ENCODE data around the gene PDE6C. TPM values are rescaled to one million over a fixed set of nuclear protein-coding genes. Genes with fewer than 3 reads are reported as not detected.

The PDE6C gene
- total RNA-seq, 4 donors from 2014 or later = not detected

GRCh38 chr10:93579089-93579488, 33.2 kb upstream of the PDE6C start:
- H3K4me3 ChIP-seq (ENCODE audit: low read depth, poor library complexity, severe bottlenecking) = no peak overlapping the region
- intact Hi-C loops (cut with DNase I; ENCODE audit: low total_unique reads) = no loop called here
- WGBS, 2 donors = 61 to 72% methylated on average over 7 of the region's 7 CpGs
- TF ChIP-seq POLR2A (IDR thresholded peaks at IDR 0.05) (no peak), CTCF (IDR thresholded peaks at IDR 0.05) (no peak)
- no peak for DNase-seq (ENCODE audit: low spot score in 2 of 2)

- DNase-seq (ENCODE audit: low spot score in 2 of 2) = no peak
- WGBS, 2 donors = 81 to 82% methylated on average over 3 of the region's 3 CpGs
- intact Hi-C loops (cut with DNase I; ENCODE audit: low total_unique reads) = no loop called here
- no peak overlapping the region for H3K4me3 ChIP-seq (ENCODE audit: low read depth, poor library complexity, severe bottlenecking)
- TF ChIP-seq POLR2A (IDR thresholded peaks at IDR 0.05) = no peak
- no peak for TF ChIP-seq CTCF (IDR thresholded peaks at IDR 0.05)
These were observed 32.2 kb upstream of the PDE6C start for GRCh38 chr10:93579985-93580711.

- WGBS, 2 donors = 35 to 54% methylated on average over 6 of the region's 6 CpGs
- no peak for DNase-seq (ENCODE audit: low spot score in 2 of 2)
- TF ChIP-seq POLR2A (IDR thresholded peaks at IDR 0.05) (no peak), CTCF (IDR thresholded peaks at IDR 0.05) (no peak)
- intact Hi-C loops (cut with DNase I; ENCODE audit: low total_unique reads) = no loop called here
- H3K4me3 ChIP-seq (ENCODE audit: low read depth, poor library complexity, severe bottlenecking) = no peak overlapping the region
These were observed 31.5 kb upstream of the PDE6C start for GRCh38 chr10:93580828-93581227.

- no peak for DNase-seq (ENCODE audit: low spot score in 2 of 2)
- intact Hi-C loops (cut with DNase I; ENCODE audit: low total_unique reads) = no loop called here
- 89 to 96% methylated on average over 7 of the region's 7 CpGs for WGBS, 2 donors
- H3K4me3 ChIP-seq (ENCODE audit: low read depth, poor library complexity, severe bottlenecking) = no peak overlapping the region
- TF ChIP-seq CTCF (IDR thresholded peaks at IDR 0.05) (no peak), POLR2A (IDR thresholded peaks at IDR 0.05) (no peak)
These were observed 27.9 kb upstream of the PDE6C start for GRCh38 chr10:93584445-93584844.

GRCh38 chr10:93589648-93590562, 22.4 kb upstream of the PDE6C start:
- 78 to 85% methylated on average over 15 of the region's 15 CpGs for WGBS, 2 donors
- DNase-seq (ENCODE audit: low spot score in 2 of 2) = peak in 1 of 2 donors; percentile 72
- intact Hi-C loops (cut with DNase I; ENCODE audit: low total_unique reads) = no loop called here
- H3K4me3 ChIP-seq (ENCODE audit: low read depth, poor library complexity, severe bottlenecking) = no peak overlapping the region
- TF ChIP-seq POLR2A (IDR thresholded peaks at IDR 0.05) = no peak
- no peak for TF ChIP-seq CTCF (IDR thresholded peaks at IDR 0.05)

All from lower leg skin (tissue), 4 donors.